ENCODE data around the gene NADK2. TPM values are rescaled to one million over a fixed set of nuclear protein-coding genes. Genes with fewer than 3 reads are reported as not detected.

NADK2 gene
- total RNA-seq, 1 donor from 2014 or later, result 20.7 TPM

DNA sequence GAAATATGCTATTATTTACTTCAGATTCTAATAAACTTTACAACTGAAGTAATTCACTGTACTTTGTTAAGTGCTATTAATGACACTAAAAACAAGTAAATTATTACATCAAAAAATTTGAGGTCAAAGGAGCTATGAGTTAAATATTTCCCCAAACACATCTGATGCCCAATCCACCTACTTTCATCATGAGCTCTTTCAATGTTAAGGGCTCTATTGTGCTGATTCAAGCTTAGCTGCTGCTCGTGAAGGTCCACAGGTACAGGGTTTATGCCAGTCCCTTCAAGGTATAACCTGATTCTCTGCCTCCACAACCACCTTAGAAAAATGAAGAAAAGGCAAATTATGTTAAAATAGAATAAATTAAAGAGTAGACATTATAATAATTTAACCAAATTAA is 24.2 kb downstream of the NADK2 start:
- no peaks in the 10 kb centered on the region for H3K27me3 Mint-ChIP-seq (ENCODE audit: low read depth, unreplicated experiment)
- no peaks in the 10 kb centered on the region for H3K27me3 ChIP-seq (ENCODE audit: insufficient read depth, low read length)
- H2AFZ ChIP-seq (ENCODE audit: low read depth, low read length), result no peak overlapping the region
- FAIRE-seq (no peak), DNase-seq (ENCODE audit: low read depth) (no peak)
- H3K4me1 Mint-ChIP-seq (ENCODE audit: low read depth, unreplicated experiment), result no peaks in the 10 kb centered on the region
- no peak overlapping the region for H3K4me3 Mint-ChIP-seq (ENCODE audit: unreplicated experiment)
- no peaks in the 10 kb centered on the region for H4K20me1 ChIP-seq (ENCODE audit: insufficient read depth, low read length)
- peaks cover 5% of the 10 kb centered on the region for H3K36me3 ChIP-seq (ENCODE audit: insufficient read depth, low read length)
- H3K9me3 ChIP-seq (ENCODE audit: insufficient read depth, low read depth, low read length), result no peaks in the 10 kb centered on the region
- H3K9ac ChIP-seq (ENCODE audit: low read length), result no peak overlapping the region
- H3K27ac ChIP-seq (ENCODE audit: low read depth, low read length), result no peak overlapping the region
- no peaks in the 10 kb centered on the region for H3K4me1 ChIP-seq (ENCODE audit: insufficient read depth, low read length)
- H3K4me3 ChIP-seq (ENCODE audit: insufficient read depth, low read depth, low read length), result no peak overlapping the region
- no peak overlapping the region for H3K27ac Mint-ChIP-seq (ENCODE audit: unreplicated experiment)
- TF ChIP-seq, protein P1, sequence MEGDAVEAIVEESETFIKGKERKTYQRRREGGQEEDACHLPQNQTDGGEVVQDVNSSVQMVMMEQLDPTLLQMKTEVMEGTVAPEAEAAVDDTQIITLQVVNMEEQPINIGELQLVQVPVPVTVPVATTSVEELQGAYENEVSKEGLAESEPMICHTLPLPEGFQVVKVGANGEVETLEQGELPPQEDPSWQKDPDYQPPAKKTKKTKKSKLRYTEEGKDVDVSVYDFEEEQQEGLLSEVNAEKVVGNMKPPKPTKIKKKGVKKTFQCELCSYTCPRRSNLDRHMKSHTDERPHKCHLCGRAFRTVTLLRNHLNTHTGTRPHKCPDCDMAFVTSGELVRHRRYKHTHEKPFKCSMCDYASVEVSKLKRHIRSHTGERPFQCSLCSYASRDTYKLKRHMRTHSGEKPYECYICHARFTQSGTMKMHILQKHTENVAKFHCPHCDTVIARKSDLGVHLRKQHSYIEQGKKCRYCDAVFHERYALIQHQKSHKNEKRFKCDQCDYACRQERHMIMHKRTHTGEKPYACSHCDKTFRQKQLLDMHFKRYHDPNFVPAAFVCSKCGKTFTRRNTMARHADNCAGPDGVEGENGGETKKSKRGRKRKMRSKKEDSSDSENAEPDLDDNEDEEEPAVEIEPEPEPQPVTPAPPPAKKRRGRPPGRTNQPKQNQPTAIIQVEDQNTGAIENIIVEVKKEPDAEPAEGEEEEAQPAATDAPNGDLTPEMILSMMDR (IDR thresholded peaks at IDR 0.05; ENCODE audit: insufficient read depth, low read depth, low read length), result no peak
- no peak for TF ChIP-seq EZH2 (IDR thresholded peaks at IDR 0.05; ENCODE audit: insufficient read depth, low read length)
- H3K9me3 Mint-ChIP-seq (ENCODE audit: unreplicated experiment), result no peaks in the 10 kb centered on the region
- H3K36me3 Mint-ChIP-seq (ENCODE audit: low read depth, unreplicated experiment), result peaks cover 4% of the 10 kb centered on the region
- no peak overlapping the region for H3K4me2 ChIP-seq (ENCODE audit: low read length)
- H3K79me2 ChIP-seq (ENCODE audit: insufficient read depth, low read length), result no peaks in the 10 kb centered on the region

DNA sequence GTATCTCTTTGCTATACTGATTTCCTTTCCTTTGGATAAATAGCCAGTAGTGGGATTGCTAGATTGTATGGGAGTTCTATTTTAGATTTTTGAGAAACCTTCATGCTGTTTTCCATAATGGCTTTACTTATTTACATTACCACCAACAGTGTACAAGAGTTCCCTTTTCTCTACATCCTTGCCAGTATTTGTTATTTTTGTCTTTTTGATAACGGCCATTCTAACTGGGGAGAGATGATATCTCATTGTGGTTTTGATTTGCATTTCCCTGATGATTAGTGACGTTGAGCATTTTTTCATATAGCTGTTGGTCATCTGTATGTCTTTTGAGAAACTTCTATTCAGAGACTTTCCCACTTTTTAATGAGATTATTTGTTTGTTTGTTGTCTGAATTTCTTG is 25.8 kb downstream of the NADK2 start:
- H2AFZ ChIP-seq (ENCODE audit: low read depth, low read length), result no peak overlapping the region
- H3K9ac ChIP-seq (ENCODE audit: low read length), result no peak overlapping the region
- TF ChIP-seq, protein P1 (IDR thresholded peaks at IDR 0.05; ENCODE audit: insufficient read depth, low read depth, low read length), result no peak
- TF ChIP-seq EZH2 (IDR thresholded peaks at IDR 0.05; ENCODE audit: insufficient read depth, low read length), result no peak
- Mint-ChIP-seq H3K27me3 (ENCODE audit: low read depth, unreplicated experiment) (no peaks in the 10 kb centered on the region), H3K4me3 (ENCODE audit: unreplicated experiment) (no peak overlapping the region), H3K36me3 (ENCODE audit: low read depth, unreplicated experiment) (peaks cover 4% of the 10 kb centered on the region), H3K27ac (ENCODE audit: unreplicated experiment) (no peak overlapping the region), H3K9me3 (ENCODE audit: unreplicated experiment) (no peaks in the 10 kb centered on the region), H3K4me1 (ENCODE audit: low read depth, unreplicated experiment) (no peaks in the 10 kb centered on the region)
- no peak overlapping the region for H3K4me3 ChIP-seq (ENCODE audit: insufficient read depth, low read depth, low read length)
- H3K27me3 ChIP-seq (ENCODE audit: insufficient read depth, low read length), result no peaks in the 10 kb centered on the region
- FAIRE-seq, result peak; percentile 41
- no peaks in the 10 kb centered on the region for H3K79me2 ChIP-seq (ENCODE audit: insufficient read depth, low read length)
- H3K36me3 ChIP-seq (ENCODE audit: insufficient read depth, low read length), result peaks cover 6% of the 10 kb centered on the region
- no peak for DNase-seq (ENCODE audit: low read depth)
- H3K9me3 ChIP-seq (ENCODE audit: insufficient read depth, low read depth, low read length), result no peaks in the 10 kb centered on the region
- no peaks in the 10 kb centered on the region for H3K4me1 ChIP-seq (ENCODE audit: insufficient read depth, low read length)
- no peak overlapping the region for H3K27ac ChIP-seq (ENCODE audit: low read depth, low read length)
- no peaks in the 10 kb centered on the region for H4K20me1 ChIP-seq (ENCODE audit: insufficient read depth, low read length)
- no peak overlapping the region for H3K4me2 ChIP-seq (ENCODE audit: low read length)

DNA sequence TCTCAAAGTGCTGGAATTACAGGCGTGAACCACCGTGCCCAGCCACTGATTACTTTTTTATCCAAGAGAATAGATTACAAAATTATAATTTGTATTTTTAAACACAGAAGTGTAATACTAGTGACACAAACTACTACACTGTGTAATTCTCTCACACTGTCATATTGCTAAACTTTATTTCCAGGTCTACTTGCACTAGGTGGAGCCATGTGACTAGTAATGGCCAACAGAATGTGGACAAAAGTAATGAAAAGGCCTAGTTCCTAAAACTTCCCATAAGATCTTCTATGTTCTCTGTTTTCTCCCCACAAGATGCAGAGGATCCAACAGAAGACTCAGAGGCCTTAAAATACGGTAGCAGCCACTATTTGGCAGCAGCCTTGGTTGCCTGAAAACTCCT is 27.3 kb downstream of the NADK2 start:
- Histone ChIP-seq H3K79me2 (ENCODE audit: insufficient read depth, low read length) (no peaks in the 10 kb centered on the region), H3K4me1 (ENCODE audit: insufficient read depth, low read length) (no peaks in the 10 kb centered on the region), H3K36me3 (ENCODE audit: insufficient read depth, low read length) (peaks cover 6% of the 10 kb centered on the region), H3K9me3 (ENCODE audit: insufficient read depth, low read depth, low read length) (no peaks in the 10 kb centered on the region), H3K4me2 (ENCODE audit: low read length) (no peak overlapping the region), H2AFZ (ENCODE audit: low read depth, low read length) (no peak overlapping the region), H3K27me3 (ENCODE audit: insufficient read depth, low read length) (no peaks in the 10 kb centered on the region), H4K20me1 (ENCODE audit: insufficient read depth, low read length) (no peaks in the 10 kb centered on the region), H3K27ac (ENCODE audit: low read depth, low read length) (no peak overlapping the region), H3K4me3 (ENCODE audit: insufficient read depth, low read depth, low read length) (no peak overlapping the region), H3K9ac (ENCODE audit: low read length) (no peak overlapping the region)
- Mint-ChIP-seq H3K4me1 (ENCODE audit: low read depth, unreplicated experiment) (no peaks in the 10 kb centered on the region), H3K4me3 (ENCODE audit: unreplicated experiment) (no peak overlapping the region), H3K9me3 (ENCODE audit: unreplicated experiment) (no peaks in the 10 kb centered on the region), H3K36me3 (ENCODE audit: low read depth, unreplicated experiment) (peaks cover 3% of the 10 kb centered on the region), H3K27ac (ENCODE audit: unreplicated experiment) (no peak overlapping the region), H3K27me3 (ENCODE audit: low read depth, unreplicated experiment) (no peaks in the 10 kb centered on the region)
- DNase-seq (ENCODE audit: low read depth), result no peak
- FAIRE-seq, result no peak
- TF ChIP-seq, protein P1 (IDR thresholded peaks at IDR 0.05; ENCODE audit: insufficient read depth, low read depth, low read length), result no peak
- TF ChIP-seq EZH2 (IDR thresholded peaks at IDR 0.05; ENCODE audit: insufficient read depth, low read length), result no peak

Measured in astrocyte (in vitro differentiated cells and primary cell).